GM12892 (cell line): Measurements from ENCODE around the gene INPP5A.
"Not testable (repeated sequence)": the region's sequence is repeated elsewhere in the genome, so short reads cannot be mapped to it uniquely, and the experiment has no call there.

Source experiments
- POLR2A ChIP-seq: IDR thresholded peaks from 2 replicates; pipeline ENCODE4 v1.6.1; 2011; ENCODE audit warnings: low read depth, low read length, control low read depth
- TAF1 ChIP-seq: IDR thresholded peaks from 2 replicates; pipeline ENCODE4 v1.6.1; 2011; ENCODE audit warnings: low read depth, mild to moderate bottlenecking, control low read depth, low read length, borderline replicate concordance

DNA sequence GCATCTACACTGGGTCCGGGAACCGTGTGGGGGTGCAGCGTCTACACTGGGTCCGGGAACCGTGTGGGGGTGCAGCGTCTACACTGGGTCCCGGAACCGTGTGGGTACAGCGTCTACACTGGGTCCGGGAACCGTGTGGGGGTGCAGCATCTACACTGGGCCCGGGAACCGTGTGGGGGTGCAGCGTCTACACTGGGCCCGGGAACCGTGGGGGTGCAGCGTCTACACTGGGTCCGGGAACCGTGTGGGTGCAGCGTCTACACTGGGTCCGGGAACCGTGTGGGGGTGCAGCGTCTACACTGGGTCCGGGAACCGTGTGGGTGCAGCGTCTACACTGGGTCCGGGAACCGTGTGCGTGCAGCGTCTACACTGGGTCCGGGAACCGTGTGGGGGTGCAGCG, 254.5 kb downstream of the INPP5A start:
- not testable (repeated sequence) for TF ChIP-seq POLR2A, TAF1
